ENCODE measurements around the gene MAPKAP1.

DNA sequence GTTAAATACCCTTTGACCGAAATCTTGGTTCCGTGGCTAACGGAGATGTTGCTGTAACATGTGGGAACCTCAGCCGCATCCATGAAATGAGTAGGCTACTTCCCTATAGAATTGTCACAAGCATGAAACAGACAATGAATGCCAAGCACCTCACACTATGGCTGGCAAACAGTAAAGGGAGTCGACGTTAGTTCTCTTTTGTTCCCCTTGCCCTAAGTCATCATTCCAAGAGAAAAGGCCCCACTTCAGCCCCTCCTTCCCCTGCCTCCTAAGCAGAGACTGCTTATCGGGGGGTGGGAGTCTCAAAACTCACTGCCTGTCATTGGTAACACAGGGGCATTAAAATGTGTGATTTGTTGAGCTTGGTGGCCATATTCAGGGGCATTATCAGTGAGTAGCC, 159.6 kb downstream of the MAPKAP1 start:
- TF ChIP-seq, protein P1, sequence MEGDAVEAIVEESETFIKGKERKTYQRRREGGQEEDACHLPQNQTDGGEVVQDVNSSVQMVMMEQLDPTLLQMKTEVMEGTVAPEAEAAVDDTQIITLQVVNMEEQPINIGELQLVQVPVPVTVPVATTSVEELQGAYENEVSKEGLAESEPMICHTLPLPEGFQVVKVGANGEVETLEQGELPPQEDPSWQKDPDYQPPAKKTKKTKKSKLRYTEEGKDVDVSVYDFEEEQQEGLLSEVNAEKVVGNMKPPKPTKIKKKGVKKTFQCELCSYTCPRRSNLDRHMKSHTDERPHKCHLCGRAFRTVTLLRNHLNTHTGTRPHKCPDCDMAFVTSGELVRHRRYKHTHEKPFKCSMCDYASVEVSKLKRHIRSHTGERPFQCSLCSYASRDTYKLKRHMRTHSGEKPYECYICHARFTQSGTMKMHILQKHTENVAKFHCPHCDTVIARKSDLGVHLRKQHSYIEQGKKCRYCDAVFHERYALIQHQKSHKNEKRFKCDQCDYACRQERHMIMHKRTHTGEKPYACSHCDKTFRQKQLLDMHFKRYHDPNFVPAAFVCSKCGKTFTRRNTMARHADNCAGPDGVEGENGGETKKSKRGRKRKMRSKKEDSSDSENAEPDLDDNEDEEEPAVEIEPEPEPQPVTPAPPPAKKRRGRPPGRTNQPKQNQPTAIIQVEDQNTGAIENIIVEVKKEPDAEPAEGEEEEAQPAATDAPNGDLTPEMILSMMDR (IDR thresholded peaks at IDR 0.05) = no peak
- TF ChIP-seq POLR2A (IDR thresholded peaks at IDR 0.05) = no peak

All from suprapubic skin (tissue), 3 donors.